Hypothalamus (tissue), 51 donors: Measurements from ENCODE around the gene COBL.

ENCODE experiments used
- DNase-seq, 51 donors: peaks; one replicate each; lab custom pipeline; 2025; lab: John Stamatoyannopoulos, UW

The COBL gene

DNA sequence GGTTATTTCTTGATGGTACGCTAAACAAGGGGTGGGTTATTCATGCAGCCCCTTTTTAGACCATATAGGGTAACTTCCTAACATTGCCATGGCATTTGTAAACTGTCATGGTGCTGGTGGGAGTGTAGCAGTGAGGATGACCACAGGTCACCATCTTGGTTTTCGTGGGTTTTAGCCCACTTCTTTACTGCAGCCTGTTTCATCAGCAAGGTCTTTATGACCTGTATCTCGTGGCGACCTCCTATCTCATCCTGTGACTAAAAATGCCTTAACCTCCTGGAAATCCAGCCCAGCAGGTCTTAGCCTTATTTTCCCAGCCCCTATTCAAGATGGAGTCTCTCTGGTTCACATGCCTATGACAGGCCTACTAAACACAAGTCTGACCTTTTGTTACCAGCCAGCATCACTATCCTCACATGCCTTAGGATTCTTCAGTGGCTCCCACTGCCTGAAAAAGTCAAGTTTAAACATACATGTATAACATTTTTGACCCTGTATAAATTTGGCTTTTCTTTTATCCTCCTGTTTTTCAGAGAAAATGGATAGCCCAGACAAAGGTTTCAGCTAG is 13.2 kb upstream of the COBL start:
- no peak for DNase-seq

GRCh38 chr7:51328351-51328801 is 11.8 kb upstream of the COBL start:
- DNase-seq: no peak

- DNase-seq: no peak
Observed at GRCh38 chr7:51327287-51327717, 10.7 kb upstream of the COBL start.

GRCh38 chr7:51326656-51327286 is 10.2 kb upstream of the COBL start:
- no peak for DNase-seq

- no peak for DNase-seq
Observed at GRCh38 chr7:51325908-51326307, 9.3 kb upstream of the COBL start.

GRCh38 chr7:51325261-51325676 is 8.7 kb upstream of the COBL start:
- DNase-seq: no peak

GRCh38 chr7:51324206-51324898 is 7.7 kb upstream of the COBL start:
- no peak for DNase-seq

DNA sequence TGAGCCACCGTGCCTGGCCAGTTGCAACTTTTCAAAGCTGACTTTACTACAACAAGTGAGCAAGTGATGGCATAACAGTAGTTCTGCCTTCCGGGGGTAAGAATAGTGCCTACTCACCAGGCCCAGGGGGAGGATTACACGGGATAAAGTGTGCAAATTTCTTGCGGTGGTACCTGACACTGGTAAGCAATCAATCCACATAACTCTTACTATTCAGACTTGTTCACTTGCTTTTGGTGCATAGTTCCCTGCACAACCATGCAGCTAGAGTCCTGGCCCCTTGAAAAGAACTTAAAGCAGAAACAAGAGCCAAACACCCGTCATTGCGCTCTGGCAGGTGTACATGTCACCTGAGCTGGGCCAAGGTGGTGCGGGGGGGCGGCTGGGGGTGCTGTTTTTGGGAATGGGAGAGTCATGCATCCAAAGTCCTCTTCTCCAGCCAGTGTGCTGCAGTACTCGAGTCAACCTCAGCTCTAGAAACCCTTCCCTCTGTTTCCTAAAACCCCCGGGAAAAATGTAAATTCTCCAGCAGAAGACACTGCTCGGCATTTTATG is 5.4 kb upstream of the COBL start:
- DNase-seq: no peak

DNA sequence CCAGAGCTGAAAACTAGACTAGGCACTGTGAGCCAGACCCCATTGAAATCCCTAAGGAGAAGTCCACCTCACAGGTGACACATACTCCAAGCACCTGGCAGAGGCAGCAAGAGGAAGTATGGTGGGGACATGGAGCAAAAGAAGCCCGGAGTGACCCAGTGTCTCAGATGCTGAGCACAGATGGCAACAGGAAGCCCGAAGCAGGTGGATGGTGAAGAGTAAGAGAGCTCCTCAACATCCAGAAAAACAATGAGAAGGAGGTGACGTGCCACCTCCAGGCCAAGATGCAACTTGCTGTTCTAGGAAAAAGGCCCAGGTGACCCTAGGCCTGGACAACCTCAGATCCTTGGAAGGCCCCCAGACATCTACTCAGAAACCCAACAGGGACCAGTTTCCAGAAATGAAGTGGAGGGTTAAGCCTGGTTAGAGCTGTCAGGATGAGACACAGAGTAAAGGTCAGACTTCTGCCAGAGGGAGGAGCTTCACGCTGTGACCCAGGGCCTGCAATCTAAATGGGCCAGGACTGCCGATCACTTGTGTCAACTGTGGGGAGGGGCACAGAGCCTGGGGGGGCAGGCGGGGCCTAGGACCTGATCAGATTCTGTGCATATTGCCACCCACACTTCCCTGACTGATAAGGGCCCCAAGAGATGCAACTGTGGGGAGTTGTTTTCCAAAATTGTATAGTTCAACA is 2.4 kb upstream of the COBL start:
- no peak for DNase-seq

DNA sequence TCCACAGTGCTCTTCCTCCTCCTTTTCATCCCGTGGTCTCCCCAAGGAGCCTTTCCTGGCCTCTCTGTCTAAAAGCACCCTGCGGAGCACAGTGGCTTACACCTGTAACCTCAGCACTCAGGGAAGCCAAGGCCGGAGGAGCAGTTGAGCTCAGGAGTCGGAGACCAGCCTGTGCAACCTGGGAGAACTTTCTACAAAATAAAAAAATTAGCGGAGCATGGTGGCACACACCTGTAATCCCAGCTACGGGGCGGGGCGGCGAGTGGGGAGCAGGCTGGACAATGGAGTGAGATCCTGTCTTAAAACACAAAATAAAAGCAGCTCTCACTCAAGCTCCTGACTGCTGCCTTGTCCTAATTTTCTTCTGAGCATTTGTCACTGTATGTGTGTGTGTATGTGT is 1.4 kb upstream of the COBL start:
- no peak for DNase-seq

GRCh38 chr7:51317582-51317910 is 937 bp upstream of the COBL start:
- DNase-seq: no peak

DNA sequence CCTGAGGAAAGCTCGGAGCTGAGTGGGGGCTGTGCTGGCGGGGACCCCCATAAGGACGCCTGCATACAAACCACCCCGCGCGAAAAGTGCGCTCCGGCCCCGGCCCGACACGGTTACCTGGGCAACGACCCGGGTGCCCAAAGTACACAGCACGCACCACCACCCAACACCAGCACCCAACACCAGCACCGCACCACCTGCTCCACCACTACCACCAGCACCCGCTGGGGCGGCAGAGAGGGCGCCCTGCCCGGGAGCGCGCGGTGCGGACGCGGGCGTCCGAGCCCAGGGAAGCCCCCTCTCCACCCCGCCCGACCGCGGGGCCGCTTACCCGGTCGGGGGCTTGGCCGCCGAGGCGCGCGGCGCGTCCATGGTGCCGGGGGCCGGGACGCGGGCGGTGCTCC is 345 bp downstream of the COBL start:
- peak in 6 of 51 donors; percentile 30 to 62 (median 50) for DNase-seq

- peak in 28 of 51 donors; percentile 19 to 73 (median 56) for DNase-seq
Observed at GRCh38 chr7:51315393-51316261, 982 bp downstream of the COBL start.

- peak in 1 of 51 donors; percentile 37 for DNase-seq
Observed at GRCh38 chr7:51314726-51315125, 1.9 kb downstream of the COBL start.

DNA sequence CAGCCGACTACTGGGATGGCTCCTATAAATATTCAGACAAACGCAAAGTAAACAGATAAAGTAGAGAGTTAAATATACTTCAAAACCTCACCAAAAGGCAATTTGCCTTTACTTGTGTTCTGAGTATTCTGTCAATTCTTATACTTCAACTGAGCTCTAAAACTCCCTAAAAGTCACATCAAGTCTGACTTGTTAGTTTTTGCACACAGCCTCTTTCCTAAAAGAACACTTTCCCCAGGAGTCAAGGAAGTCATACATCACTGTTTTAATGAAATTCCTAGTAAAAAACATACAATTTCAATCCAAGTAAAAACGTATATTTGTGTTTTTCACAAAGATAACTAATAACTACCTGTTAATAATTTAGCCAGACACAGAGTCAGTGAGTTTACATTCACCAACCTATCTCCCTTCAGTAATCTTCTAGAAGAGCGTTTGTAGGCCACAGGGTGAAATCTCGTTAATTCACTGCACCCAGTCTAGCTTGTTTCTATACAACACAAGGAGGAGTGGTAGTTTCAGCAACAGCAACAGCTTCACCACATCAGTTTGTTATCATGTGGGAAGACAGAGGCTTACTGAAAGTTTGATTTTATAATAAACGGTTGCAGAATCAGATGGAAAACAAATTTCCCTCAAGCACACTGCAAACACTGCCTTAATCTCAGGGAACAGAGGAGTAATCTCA is 2.7 kb downstream of the COBL start:
- no peak for DNase-seq

DNA sequence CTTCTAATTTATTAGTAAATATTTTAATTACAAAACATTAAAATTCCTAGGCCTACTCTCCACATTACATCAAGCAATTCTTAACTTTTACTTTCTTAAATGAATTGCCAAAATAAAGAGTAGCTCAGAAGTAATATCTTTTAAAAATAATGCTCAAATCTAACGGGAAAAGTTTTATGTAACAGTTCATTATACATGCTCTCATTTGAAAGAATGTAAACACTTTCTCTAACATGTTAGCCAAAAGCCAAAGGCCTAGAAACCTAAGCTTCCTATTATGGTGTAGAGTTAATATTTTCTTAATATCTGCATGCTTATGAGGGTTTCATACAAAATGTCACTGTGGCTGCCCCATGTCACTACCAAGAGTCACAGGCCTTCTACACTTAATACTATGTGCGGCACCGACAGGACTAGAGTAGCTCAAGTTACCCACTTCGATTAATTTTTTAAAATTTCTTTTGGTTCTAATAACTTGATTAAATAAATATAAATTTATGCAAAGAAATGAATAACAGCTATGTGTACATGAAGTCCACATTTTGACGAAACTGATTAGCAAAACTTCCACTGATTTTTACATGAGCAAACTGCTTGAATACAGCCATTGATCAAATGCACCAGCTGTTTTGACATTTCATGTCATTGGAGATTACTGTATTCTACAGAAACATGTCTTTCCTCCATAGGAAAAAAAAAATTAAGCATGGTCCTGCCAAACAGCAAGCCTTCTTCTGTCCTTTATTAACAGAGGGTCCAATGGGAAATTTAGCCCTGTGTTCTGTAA is 3.5 kb downstream of the COBL start:
- DNase-seq: no peak

DNA sequence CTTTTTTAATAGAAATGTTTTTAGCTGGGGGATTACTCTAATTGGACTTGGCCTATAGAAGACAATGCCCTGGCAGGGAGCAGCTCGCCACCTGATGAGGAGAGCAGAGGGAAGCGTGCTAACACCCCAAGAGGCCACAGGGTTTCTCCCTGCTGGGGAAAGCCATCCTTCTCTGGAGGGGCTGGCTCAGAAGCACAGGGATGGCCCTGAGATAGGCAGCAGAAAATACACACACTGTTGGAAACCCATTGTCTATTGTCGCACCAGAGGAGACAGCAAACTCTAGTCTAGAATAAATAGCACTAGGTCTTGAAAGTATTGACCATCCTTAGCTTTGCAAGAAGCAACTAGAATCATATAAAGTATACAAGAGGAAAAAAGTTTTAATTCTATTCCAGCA is 5.4 kb downstream of the COBL start:
- DNase-seq: peak in 6 of 51 donors; percentile 30 to 65 (median 50)

- DNase-seq: no peak
Observed at GRCh38 chr7:51310131-51310583, 6.5 kb downstream of the COBL start.
